ENCODE measurements around the gene CCL1.

CCL1 gene

DNA sequence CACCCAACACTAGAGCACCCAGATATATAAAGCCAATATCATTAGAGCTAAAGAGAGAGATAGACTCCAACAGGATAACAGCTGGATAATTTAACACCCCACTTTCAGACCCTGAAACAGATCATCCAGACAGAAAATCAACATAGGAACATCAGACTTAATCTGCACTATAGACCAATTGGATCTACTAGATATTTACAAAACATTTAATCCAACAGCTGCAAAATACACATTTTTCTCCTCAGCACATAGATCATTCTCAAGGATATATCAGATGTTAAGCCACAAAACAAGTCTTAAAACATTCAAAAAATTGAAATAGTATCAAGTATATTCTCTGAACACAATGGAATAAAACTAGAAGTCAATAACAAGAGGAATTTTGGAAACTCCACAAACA is 10.8 kb downstream of the CCL1 start (continued):
- TF ChIP-seq ZBTB11 (tag by site-specific recombination; conservative IDR thresholded peaks at IDR 0.05; ENCODE audit: low read depth), result no peak
- no peak for TF ChIP-seq ZNF544 (tag by site-specific recombination; IDR thresholded peaks at IDR 0.05)

GRCh38 chr17:34351096-34351495 is 11.9 kb downstream of the CCL1 start:
- no peaks in the 10 kb centered on the region for H3K36me3 ChIP-seq (ENCODE audit: control insufficient read depth in 2 of 2, insufficient read depth in 1 of 2, low read length in 2 of 2)
- H3K27ac ChIP-seq (ENCODE audit: extremely low read depth, low read depth, low read length), result no peak overlapping the region
- POLR2A ChIA-PET, result no interaction called here
- CTCF ChIA-PET, result interaction anchor here (1.2 to 5.1 kb wide), 2 partner anchors 10 to 150 kb away, joined by 8 to 40 read pairs; partner anchors contain the start of gene CCL1
- no peaks in the 10 kb centered on the region for H3K9me3 ChIP-seq (ENCODE audit: control insufficient read depth, insufficient read depth, low read depth, low read length)
- TF ChIP-seq ZNF398 (tag by site-specific recombination; IDR thresholded peaks at IDR 0.05) (no peak), TSHZ1 (tag by site-specific recombination; IDR thresholded peaks at IDR 0.05; ENCODE audit: borderline replicate concordance) (no peak), ZNF292 (tag by site-specific recombination; IDR thresholded peaks at IDR 0.05; ENCODE audit: borderline replicate concordance, low read depth) (no peak), ZIC2 (tag by site-specific recombination; IDR thresholded peaks at IDR 0.05) (no peak), ZNF324 (tag by site-specific recombination; IDR thresholded peaks at IDR 0.05) (no peak), ZNF580 (tag by site-specific recombination; IDR thresholded peaks at IDR 0.05) (no peak), ZNF366 (tag by site-specific recombination; conservative IDR thresholded peaks at IDR 0.05) (no peak), ZNF548 (tag by site-specific recombination; IDR thresholded peaks at IDR 0.05) (no peak), KLF10 (tag by site-specific recombination; IDR thresholded peaks at IDR 0.05) (no peak), ZSCAN30 (tag by site-specific recombination; IDR thresholded peaks at IDR 0.05) (no peak), ZNF514 (tag by site-specific recombination; IDR thresholded peaks at IDR 0.05) (no peak), ZNF341 (tag by site-specific recombination; IDR thresholded peaks at IDR 0.05; ENCODE audit: low read depth) (no peak), ELK4 (IDR thresholded peaks at IDR 0.05; ENCODE audit: borderline replicate concordance, low read depth, low read length) (no peak)
- no peak overlapping the region for H3K4me3 ChIP-seq (ENCODE audit: low read depth, low read length)
- H3K4me1 ChIP-seq (ENCODE audit: control insufficient read depth, insufficient read depth, low read length), result no peaks in the 10 kb centered on the region

Data from HEK293 (cell line).